ENCODE data around the gene HS1BP3. TPM values are rescaled to one million over a fixed set of nuclear protein-coding genes. Genes with fewer than 3 reads are reported as not detected.

The HS1BP3 gene
- total RNA-seq, 4 donors from 2014 or later, result 30.8 to 42.7 (median 41.7) TPM

DNA sequence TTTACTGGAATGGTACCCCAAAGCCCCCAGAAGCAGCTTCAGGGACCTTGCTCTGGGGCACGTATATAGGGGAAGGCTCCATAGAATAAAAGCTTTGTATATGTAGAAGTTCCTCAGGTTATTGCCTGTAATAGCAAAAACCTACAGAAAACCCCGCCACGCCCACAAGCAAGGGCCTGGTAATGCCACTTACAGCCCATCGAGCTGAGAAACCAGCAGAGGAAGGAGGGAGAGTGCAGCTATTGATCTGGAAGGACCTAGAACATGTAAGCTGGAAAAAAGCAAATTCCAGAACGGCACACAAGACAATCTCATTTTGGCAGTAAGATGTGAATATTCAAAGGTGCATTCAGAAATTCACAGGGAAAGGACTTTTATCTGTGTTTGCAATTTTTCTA, 15.8 kb downstream of the HS1BP3 start:
- H3K4me3 ChIP-seq (replicated peaks in 1 of 3), result no peak overlapping the region
- peak in 1 of 2 donors; percentile 11 for DNase-seq
- H3K36me3 ChIP-seq, result peaks cover 0 to 4% of the 10 kb centered on the region in 2 donors
- TF ChIP-seq CTCF (IDR thresholded peaks at IDR 0.05) (no peak), POLR2A (IDR thresholded peaks at IDR 0.05) (no peak)
- WGBS, 2 donors, result 64 to 74% methylated on average over 5 of the region's 5 CpGs
- no peaks in the 10 kb centered on the region for H3K9me3 ChIP-seq
- H3K27ac ChIP-seq, result peak overlapping the region; percentile 82 to 96 (median 88)
- H3K27me3 ChIP-seq, result no peaks in the 10 kb centered on the region
- H3K4me1 ChIP-seq, result peaks cover 32 to 58% of the 10 kb centered on the region in 2 donors
- intact Hi-C loops (cut with DNase I), result loop anchor here (10.0 kb wide), 1 partner anchor 110 kb away; no protein-coding TSS in a partner anchor

GRCh38 chr2:20634507-20635112, 16.3 kb downstream of the HS1BP3 start:
- Histone ChIP-seq H3K4me3 (replicated peaks in 1 of 3) (no peak overlapping the region), H3K4me1 (peaks cover 32 to 54% of the 10 kb centered on the region in 2 donors), H3K27me3 (no peaks in the 10 kb centered on the region), H3K9me3 (no peaks in the 10 kb centered on the region), H3K36me3 (peaks cover 0 to 4% of the 10 kb centered on the region in 2 donors), H3K27ac (peak overlapping the region; percentile 82 to 96 (median 88))
- no peak for TF ChIP-seq CTCF (IDR thresholded peaks at IDR 0.05)
- TF ChIP-seq POLR2A (IDR thresholded peaks at IDR 0.05), result no peak
- DNase-seq, result peak; percentile 52 to 56
- WGBS, 2 donors, result 62 to 63% methylated on average over 9 of the region's 9 CpGs
- intact Hi-C loops (cut with DNase I), result loop anchor here (10.0 kb wide), 1 partner anchor 110 kb away; no protein-coding TSS in a partner anchor

GRCh38 chr2:20633794-20634506, 16.9 kb downstream of the HS1BP3 start:
- intact Hi-C loops (cut with DNase I), result loop anchor here (10.0 kb wide), 1 partner anchor 109 kb away; no protein-coding TSS in a partner anchor
- Histone ChIP-seq H3K36me3 (peaks cover 0 to 4% of the 10 kb centered on the region in 2 donors), H3K4me1 (peaks cover 32 to 48% of the 10 kb centered on the region in 2 donors), H3K4me3 (replicated peaks in 1 of 3) (no peak overlapping the region), H3K9me3 (no peaks in the 10 kb centered on the region), H3K27me3 (no peaks in the 10 kb centered on the region), H3K27ac (peak overlapping the region; percentile 82 to 96 (median 88))
- TF ChIP-seq CTCF (IDR thresholded peaks at IDR 0.05) (peak in 4 of 6 experiments; percentile 20 to 50 (median 35)), POLR2A (IDR thresholded peaks at IDR 0.05) (peak in 1 of 2 donors; percentile 58)
- DNase-seq, result peak; percentile 90 to 92
- WGBS, 2 donors, result 25 to 39% methylated on average over 12 to 16 of the region's 18 CpGs

GRCh38 chr2:20633001-20633400, 17.9 kb downstream of the HS1BP3 start:
- peaks cover 27 to 42% of the 10 kb centered on the region in 2 donors for H3K4me1 ChIP-seq
- H3K9me3 ChIP-seq, result no peaks in the 10 kb centered on the region
- H3K4me3 ChIP-seq (replicated peaks in 1 of 3), result no peak overlapping the region
- no peaks in the 10 kb centered on the region for H3K27me3 ChIP-seq
- no peak for TF ChIP-seq CTCF (IDR thresholded peaks at IDR 0.05)
- TF ChIP-seq POLR2A (IDR thresholded peaks at IDR 0.05), result no peak
- peak overlapping the region; percentile 82 to 96 (median 88) for H3K27ac ChIP-seq
- H3K36me3 ChIP-seq, result peaks cover 0 to 2% of the 10 kb centered on the region in 2 donors
- WGBS, 2 donors, result 92 to 94% methylated on average over 4 of the region's 4 CpGs
- intact Hi-C loops (cut with DNase I), result loop anchor here (10.0 kb wide), 1 partner anchor 108 kb away; no protein-coding TSS in a partner anchor
- no peak for DNase-seq

Measured in thyroid gland (tissue), 4 donors.